SK-N-MC (cell line): Measurements from ENCODE around the gene LIPC.

Experiments used
- EZH2 ChIP-seq: fragments of 200-600 bp; sonication (generic); IDR thresholded peaks from one replicate; pipeline ENCODE4 v1.6.1; 2017; ENCODE audit warnings: antibody characterized with exemption
- POLR2AphosphoS5 ChIP-seq: IDR thresholded peaks from 2 replicates; pipeline ENCODE4 v1.6.1; 2012; ENCODE audit warnings: mild to moderate bottlenecking, low read depth, low read length, borderline replicate concordance

DNA sequence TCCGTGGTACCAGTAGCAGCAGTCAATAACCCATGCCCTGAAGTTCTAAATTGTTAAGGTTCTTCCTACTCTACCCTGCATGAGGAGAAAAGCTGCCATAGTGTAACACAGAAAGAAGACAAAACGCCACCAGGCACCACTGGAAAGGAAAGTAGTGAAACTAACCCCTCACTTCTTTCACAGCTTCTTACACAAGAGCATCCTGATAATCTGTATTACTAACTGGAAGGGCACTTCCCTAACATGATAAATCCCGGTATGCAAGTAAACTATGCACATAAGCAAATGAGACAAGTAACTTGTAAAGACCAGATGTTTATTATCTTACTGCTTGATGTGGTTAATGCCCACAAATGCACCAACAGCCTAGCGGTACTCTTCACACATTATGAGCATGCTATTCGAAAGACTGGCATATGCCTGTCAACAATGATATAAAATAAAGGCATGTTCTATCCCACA is 176.4 kb downstream of the LIPC start:
- no peak for TF ChIP-seq EZH2
- TF ChIP-seq POLR2AphosphoS5: no peak
